Memory B cell (primary cell): ENCODE measurements around the gene COQ7.

Source experiments
- ATAC-seq: fragments of 150-1000 bp; cut with Tn5 transposase; 2 replicates; pipeline ENCODE4 v1.10.0; 2021; ENCODE audit warnings: low read depth, mild to moderate bottlenecking, moderate library complexity
- DNase-seq, 2 donors: peaks; one replicate each; pipeline ENCODE4 v3.0.0; 2022; ENCODE audit warnings: low spot score in 2 of 2
- H3K27ac Mint-ChIP-seq: one replicate; pipeline ENCODE4 v1.8.0; 2022; ENCODE audit warnings: mild to moderate bottlenecking, moderate library complexity, mixed read lengths
- H3K27me3 Mint-ChIP-seq: one replicate; pipeline ENCODE4 v1.8.0; 2022; ENCODE audit warnings: mixed read lengths
- H3K36me3 Mint-ChIP-seq: one replicate; pipeline ENCODE4 v1.8.0; 2022; ENCODE audit warnings: mild to moderate bottlenecking, mixed read lengths
- H3K4me1 Mint-ChIP-seq: one replicate; pipeline ENCODE4 v1.8.0; 2022; ENCODE audit warnings: mixed read lengths
- H3K4me3 Mint-ChIP-seq: one replicate; pipeline ENCODE4 v1.8.0; 2022; ENCODE audit warnings: mild to moderate bottlenecking, moderate library complexity, mixed read lengths
- H3K9me3 Mint-ChIP-seq: one replicate; pipeline ENCODE4 v1.8.0; 2022; ENCODE audit warnings: mixed read lengths

COQ7 gene

GRCh38 chr16:19067349-19068236 lies at the start of gene COQ7:
COQ7 (plus strand) TSS chr16:19067614; CDS start chr16:19067665, 51 bp downstream.
- ATAC-seq (peak; percentile 80), DNase-seq (peak; percentile 98)
- peak within 1 kb of the TSS; percentile 96 for H3K27ac Mint-ChIP-seq
- H3K4me3 Mint-ChIP-seq, result peak within 1 kb of the TSS; percentile 93
- H3K36me3 Mint-ChIP-seq, result peaks cover 3% of the 10 kb centered on the region
- H3K4me1 Mint-ChIP-seq, result peaks cover 5% of the 10 kb centered on the region
- H3K27me3 Mint-ChIP-seq, result no peaks in the 10 kb centered on the region
- no peaks in the 10 kb centered on the region for H3K9me3 Mint-ChIP-seq

- Mint-ChIP-seq H3K4me1 (no peaks in the 10 kb centered on the region), H3K36me3 (no peaks in the 10 kb centered on the region), H3K27me3 (peaks cover 7% of the 10 kb centered on the region), H3K4me3 (no peak overlapping the region), H3K9me3 (no peaks in the 10 kb centered on the region), H3K27ac (no peak overlapping the region)
- no peak for DNase-seq
- no peak for ATAC-seq
Observed at GRCh38 chr16:19020689-19021088, 46.7 kb upstream of the COQ7 start.

GRCh38 chr16:19021747-19022146 lies 45.7 kb upstream of the COQ7 start:
- DNase-seq (no peak), ATAC-seq (no peak)
- H3K4me1 Mint-ChIP-seq, result no peaks in the 10 kb centered on the region
- H3K9me3 Mint-ChIP-seq, result no peaks in the 10 kb centered on the region
- H3K4me3 Mint-ChIP-seq, result no peak overlapping the region
- peaks cover 7% of the 10 kb centered on the region for H3K27me3 Mint-ChIP-seq
- H3K27ac Mint-ChIP-seq, result no peak overlapping the region
- H3K36me3 Mint-ChIP-seq, result no peaks in the 10 kb centered on the region

GRCh38 chr16:19027416-19027815 lies 40.0 kb upstream of the COQ7 start:
- no peak overlapping the region for H3K27ac Mint-ChIP-seq
- no peaks in the 10 kb centered on the region for H3K36me3 Mint-ChIP-seq
- H3K4me3 Mint-ChIP-seq, result no peak overlapping the region
- no peak for DNase-seq
- peaks cover 10% of the 10 kb centered on the region for H3K27me3 Mint-ChIP-seq
- no peaks in the 10 kb centered on the region for H3K4me1 Mint-ChIP-seq
- no peaks in the 10 kb centered on the region for H3K9me3 Mint-ChIP-seq
- no peak for ATAC-seq

- H3K4me3 Mint-ChIP-seq, result no peak overlapping the region
- H3K27me3 Mint-ChIP-seq, result peaks cover 7% of the 10 kb centered on the region
- no peaks in the 10 kb centered on the region for H3K36me3 Mint-ChIP-seq
Observed at GRCh38 chr16:19029980-19030379, 37.4 kb upstream of the COQ7 start.

GRCh38 chr16:19031738-19032137 lies 35.7 kb upstream of the COQ7 start:
- Mint-ChIP-seq H3K27ac (no peak overlapping the region), H3K4me3 (no peak overlapping the region), H3K9me3 (peaks cover 7% of the 10 kb centered on the region), H3K4me1 (no peaks in the 10 kb centered on the region), H3K36me3 (peaks cover 2% of the 10 kb centered on the region), H3K27me3 (peaks cover 8% of the 10 kb centered on the region)
- DNase-seq, result no peak
- no peak for ATAC-seq

More at GRCh38 chr16:19029980-19030379, 37.4 kb upstream of the COQ7 start:
- H3K9me3 Mint-ChIP-seq, result peaks cover 3% of the 10 kb centered on the region
- no peak overlapping the region for H3K27ac Mint-ChIP-seq
- H3K4me1 Mint-ChIP-seq, result no peaks in the 10 kb centered on the region
- DNase-seq (no peak), ATAC-seq (no peak)

GRCh38 chr16:19033761-19034160 lies 33.7 kb upstream of the COQ7 start:
- Mint-ChIP-seq H3K36me3 (peaks cover 2% of the 10 kb centered on the region), H3K9me3 (peaks cover 7% of the 10 kb centered on the region), H3K4me1 (no peaks in the 10 kb centered on the region), H3K4me3 (no peak overlapping the region), H3K27me3 (peaks cover 8% of the 10 kb centered on the region), H3K27ac (no peak overlapping the region)
- DNase-seq (no peak), ATAC-seq (no peak)

GRCh38 chr16:19040400-19040799 lies 27.0 kb upstream of the COQ7 start:
- no peak overlapping the region for H3K27ac Mint-ChIP-seq

GRCh38 chr16:19044769-19045168 lies 22.6 kb upstream of the COQ7 start:
- H3K27ac Mint-ChIP-seq, result no peak overlapping the region
- no peaks in the 10 kb centered on the region for H3K9me3 Mint-ChIP-seq

More at GRCh38 chr16:19040400-19040799, 27.0 kb upstream of the COQ7 start:
- no peak for ATAC-seq
- no peak for DNase-seq
- peaks cover 2% of the 10 kb centered on the region for H3K36me3 Mint-ChIP-seq
- H3K27me3 Mint-ChIP-seq, result peaks cover 5% of the 10 kb centered on the region
- no peak overlapping the region for H3K4me3 Mint-ChIP-seq
- peaks cover 4% of the 10 kb centered on the region for H3K9me3 Mint-ChIP-seq
- no peaks in the 10 kb centered on the region for H3K4me1 Mint-ChIP-seq

GRCh38 chr16:19046062-19046461 lies 21.4 kb upstream of the COQ7 start:
- Mint-ChIP-seq H3K27me3 (peaks cover 3% of the 10 kb centered on the region), H3K27ac (no peak overlapping the region), H3K4me1 (no peaks in the 10 kb centered on the region), H3K36me3 (no peaks in the 10 kb centered on the region), H3K9me3 (no peaks in the 10 kb centered on the region), H3K4me3 (no peak overlapping the region)
- no peak for ATAC-seq
- DNase-seq, result no peak

More at GRCh38 chr16:19044769-19045168, 22.6 kb upstream of the COQ7 start:
- no peak for ATAC-seq
- H3K4me3 Mint-ChIP-seq, result no peak overlapping the region
- peaks cover 3% of the 10 kb centered on the region for H3K27me3 Mint-ChIP-seq
- H3K36me3 Mint-ChIP-seq, result no peaks in the 10 kb centered on the region
- no peaks in the 10 kb centered on the region for H3K4me1 Mint-ChIP-seq
- no peak for DNase-seq

GRCh38 chr16:19062706-19063105 lies 4.7 kb upstream of the COQ7 start:
- no peaks in the 10 kb centered on the region for H3K9me3 Mint-ChIP-seq
- no peak overlapping the region for H3K27ac Mint-ChIP-seq
- H3K36me3 Mint-ChIP-seq, result no peaks in the 10 kb centered on the region
- H3K27me3 Mint-ChIP-seq, result peaks cover 5% of the 10 kb centered on the region
- peaks cover 2% of the 10 kb centered on the region for H3K4me1 Mint-ChIP-seq
- no peak for ATAC-seq
- H3K4me3 Mint-ChIP-seq, result no peak overlapping the region
- no peak for DNase-seq

GRCh38 chr16:19066988-19067348 lies 446 bp upstream of the COQ7 start:
- H3K27ac Mint-ChIP-seq, result peak overlapping the region; percentile 96
- peaks cover 1% of the 10 kb centered on the region for H3K36me3 Mint-ChIP-seq
- ATAC-seq, result no peak
- peaks cover 4% of the 10 kb centered on the region for H3K4me1 Mint-ChIP-seq
- peak overlapping the region; percentile 93 for H3K4me3 Mint-ChIP-seq
- no peaks in the 10 kb centered on the region for H3K27me3 Mint-ChIP-seq
- no peaks in the 10 kb centered on the region for H3K9me3 Mint-ChIP-seq
- peak in 1 of 2 donors; percentile 14 for DNase-seq

GRCh38 chr16:19068237-19068815 lies 912 bp downstream of the COQ7 start:
- no peaks in the 10 kb centered on the region for H3K9me3 Mint-ChIP-seq
- DNase-seq, result no peak
- peak overlapping the region; percentile 96 for H3K27ac Mint-ChIP-seq
- no peaks in the 10 kb centered on the region for H3K27me3 Mint-ChIP-seq
- H3K4me1 Mint-ChIP-seq, result peaks cover 5% of the 10 kb centered on the region
- H3K4me3 Mint-ChIP-seq, result peak overlapping the region; percentile 93
- ATAC-seq, result no peak
- peaks cover 5% of the 10 kb centered on the region for H3K36me3 Mint-ChIP-seq
